Measurements from ENCODE around the gene DHPS. TPM values are rescaled to one million over a fixed set of nuclear protein-coding genes. Genes with fewer than 3 reads are reported as not detected.

The DHPS gene
- total RNA-seq, 4 donors from 2014 or later: 117 to 139 (median 128) TPM

GRCh38 chr19:12711187-12711586 lies 29.5 kb upstream of the DHPS start:
- intact Hi-C loops (cut with DNase I; ENCODE audit: low total_unique reads): no loop called here
- no peak for DNase-seq
- H3K4me3 ChIP-seq: no peak overlapping the region
- peaks cover 0 to 67% (median 32%) of the 10 kb centered on the region in 4 donors for H3K36me3 ChIP-seq
- WGBS, 2 donors (ENCODE audit: low coverage in 1 of 2): 87% methylated on average over 11 of the region's 17 CpGs; no CpG with 5 or more reads in 1 of the 2 donors
- TF ChIP-seq CTCF (IDR thresholded peaks at IDR 0.05) (no peak), EP300 (IDR thresholded peaks at IDR 0.05; ENCODE audit: low read depth) (no peak), POLR2A (IDR thresholded peaks at IDR 0.05) (no peak), POLR2AphosphoS5 (IDR thresholded peaks at IDR 0.05) (no peak)
- in situ Hi-C loops (cut with MboI; ENCODE audit: low pct_ligation_motif_present in 1 of 4, low pct_unique_long_range_greater_than_20kb in 1 of 4, low sequenced_read_pairs in 3 of 4): no loop called here
- H3K27me3 ChIP-seq: no peaks in the 10 kb centered on the region
- no peaks in the 10 kb centered on the region for H3K4me1 ChIP-seq
- no peaks in the 10 kb centered on the region for H3K9me3 ChIP-seq
- H3K27ac ChIP-seq: no peak overlapping the region

GRCh38 chr19:12708641-12709040 lies 27.0 kb upstream of the DHPS start:
- no peaks in the 10 kb centered on the region for H3K9me3 ChIP-seq

GRCh38 chr19:12706332-12706718 lies 24.6 kb upstream of the DHPS start:
- in situ Hi-C loops (cut with MboI; ENCODE audit: low pct_ligation_motif_present in 1 of 4, low pct_unique_long_range_greater_than_20kb in 1 of 4, low sequenced_read_pairs in 3 of 4): no loop called here
- H3K27ac ChIP-seq: no peak overlapping the region
- H3K36me3 ChIP-seq: peaks cover 0 to 89% (median 36%) of the 10 kb centered on the region in 4 donors
- no peaks in the 10 kb centered on the region for H3K27me3 ChIP-seq
- H3K4me1 ChIP-seq: no peaks in the 10 kb centered on the region
- intact Hi-C loops (cut with DNase I; ENCODE audit: low total_unique reads): no loop called here
- H3K4me3 ChIP-seq: no peak overlapping the region
- no peak for DNase-seq
- no peak for TF ChIP-seq POLR2AphosphoS5 (IDR thresholded peaks at IDR 0.05)
- no peak for TF ChIP-seq POLR2A (IDR thresholded peaks at IDR 0.05)
- TF ChIP-seq EP300 (IDR thresholded peaks at IDR 0.05; ENCODE audit: low read depth): no peak
- TF ChIP-seq CTCF (IDR thresholded peaks at IDR 0.05): no peak
- H3K9me3 ChIP-seq: no peaks in the 10 kb centered on the region
- WGBS, 2 donors (ENCODE audit: low coverage in 1 of 2): 93 to 100% methylated on average over 1 to 13 of the region's 13 CpGs

More at GRCh38 chr19:12708641-12709040, 27.0 kb upstream of the DHPS start:
- 90 to 95% methylated on average over 2 to 8 of the region's 8 CpGs for WGBS, 2 donors (ENCODE audit: low coverage in 1 of 2)
- in situ Hi-C loops (cut with MboI; ENCODE audit: low pct_ligation_motif_present in 1 of 4, low pct_unique_long_range_greater_than_20kb in 1 of 4, low sequenced_read_pairs in 3 of 4): no loop called here
- DNase-seq: no peak
- intact Hi-C loops (cut with DNase I; ENCODE audit: low total_unique reads): no loop called here
- H3K36me3 ChIP-seq: peaks cover 0 to 69% (median 30%) of the 10 kb centered on the region in 4 donors
- H3K27me3 ChIP-seq: no peaks in the 10 kb centered on the region
- H3K4me3 ChIP-seq: no peak overlapping the region
- no peaks in the 10 kb centered on the region for H3K4me1 ChIP-seq
- H3K27ac ChIP-seq: no peak overlapping the region
- no peak for TF ChIP-seq CTCF (IDR thresholded peaks at IDR 0.05)
- no peak for TF ChIP-seq POLR2A (IDR thresholded peaks at IDR 0.05)
- no peak for TF ChIP-seq POLR2AphosphoS5 (IDR thresholded peaks at IDR 0.05)
- TF ChIP-seq EP300 (IDR thresholded peaks at IDR 0.05; ENCODE audit: low read depth): no peak

GRCh38 chr19:12705654-12706331 lies 24.1 kb upstream of the DHPS start:
- DNase-seq: no peak
- 95% methylated on average over 27 of the region's 29 CpGs; no CpG with 5 or more reads in 1 of the 2 donors for WGBS, 2 donors (ENCODE audit: low coverage in 1 of 2)
- no peaks in the 10 kb centered on the region for H3K27me3 ChIP-seq
- no peaks in the 10 kb centered on the region for H3K9me3 ChIP-seq
- H3K4me1 ChIP-seq: no peaks in the 10 kb centered on the region
- H3K4me3 ChIP-seq: no peak overlapping the region
- in situ Hi-C loops (cut with MboI; ENCODE audit: low pct_ligation_motif_present in 1 of 4, low pct_unique_long_range_greater_than_20kb in 1 of 4, low sequenced_read_pairs in 3 of 4): no loop called here
- no peak overlapping the region for H3K27ac ChIP-seq
- TF ChIP-seq EP300 (IDR thresholded peaks at IDR 0.05; ENCODE audit: low read depth) (no peak), POLR2A (IDR thresholded peaks at IDR 0.05) (no peak), CTCF (IDR thresholded peaks at IDR 0.05) (no peak), POLR2AphosphoS5 (IDR thresholded peaks at IDR 0.05) (no peak)
- H3K36me3 ChIP-seq: peaks cover 0 to 90% (median 35%) of the 10 kb centered on the region in 4 donors
- intact Hi-C loops (cut with DNase I; ENCODE audit: low total_unique reads): no loop called here

Data from transverse colon (tissue), 4 donors.